OCI-LY3 (cell line): ENCODE results near the gene SF3B4.

Source experiments
- CTCF ChIP-seq: fragments of 200-600, 300-600 bp; sonication (generic); IDR thresholded peaks from 2 replicates; pipeline ENCODE4 v1.5.1; 2014; ENCODE audit warnings: antibody characterized with exemption, low read length, low read depth
- EZH2phosphoT487 ChIP-seq: fragments of 200-600 bp; shearing (Covaris generic); IDR thresholded peaks from 2 replicates; pipeline ENCODE4 v1.6.1; 2018; ENCODE audit warnings: antibody characterized with exemption, mixed run types, low read depth

GRCh38 chr1:149977345-149977744 lies 49.7 kb upstream of the SF3B4 start:
- TF ChIP-seq CTCF (no peak), EZH2phosphoT487 (no peak)
